Measurements from ENCODE around the gene SLK.

The SLK gene

GRCh38 chr10:104056619-104057273, 89.8 kb downstream of the SLK start:
- DNase-seq: no peak

GRCh38 chr10:104057717-104058116, 90.8 kb downstream of the SLK start:
- no peak for DNase-seq

GRCh38 chr10:104059364-104059763, 92.4 kb downstream of the SLK start:
- no peak for DNase-seq

GRCh38 chr10:104061196-104061595, 94.3 kb downstream of the SLK start:
- DNase-seq: no peak

GRCh38 chr10:104065748-104066147, 98.8 kb downstream of the SLK start:
- no peak for DNase-seq

GRCh38 chr10:104066945-104067344, 100.0 kb downstream of the SLK start:
- DNase-seq: no peak

- DNase-seq: no peak
Observed at GRCh38 chr10:104067525-104067924, 100.6 kb downstream of the SLK start.

- DNase-seq: no peak
Observed at GRCh38 chr10:104069613-104070012, 102.7 kb downstream of the SLK start.

- DNase-seq: no peak
Observed at GRCh38 chr10:104072786-104073185, 105.8 kb downstream of the SLK start.

- DNase-seq: no peak
Observed at GRCh38 chr10:104074505-104074904, 107.6 kb downstream of the SLK start.

- DNase-seq: no peak
Observed at GRCh38 chr10:104076743-104077160, 109.8 kb downstream of the SLK start.

- DNase-seq: no peak
Observed at GRCh38 chr10:104077247-104077646, 110.3 kb downstream of the SLK start.

- no peak for DNase-seq
Observed at GRCh38 chr10:104077663-104078151, 110.8 kb downstream of the SLK start.

All from T-helper 9 cell (primary cell).